ENCODE measurements around the gene C2CD4C. TPM values are rescaled to one million over a fixed set of nuclear protein-coding genes. Genes with fewer than 3 reads are reported as not detected.
"Not testable (repeated sequence)": the region's sequence is repeated elsewhere in the genome, so short reads cannot be mapped to it uniquely, and the experiment has no call there.

Gene C2CD4C
- total RNA-seq, result 2.7 TPM
- long read RNA-seq, partial matches to known transcripts, result 9 of 12 reads
- long read RNA-seq, other reads (novel, unspliced or antisense), result 1 of 12 reads

- peak; percentile 64 for DNase-seq (ENCODE audit: low spot score)
- intact Hi-C loops (cut with DNase I), result no loop called here
Observed at GRCh38 chr19:408902-409515, at the start of gene C2CD4C. Gene C2CD4C (minus strand): TSS chr19:409147. CDS start chr19:408361, 786 bp downstream.

GRCh38 chr19:458091-459042 is 49.4 kb upstream of the C2CD4C start:
- DNase-seq (ENCODE audit: low spot score), result no peak
- intact Hi-C loops (cut with DNase I), result no loop called here

GRCh38 chr19:457636-458035 is 48.7 kb upstream of the C2CD4C start:
- DNase-seq (ENCODE audit: low spot score), result no peak
- intact Hi-C loops (cut with DNase I), result no loop called here

- DNase-seq (ENCODE audit: low spot score), result no peak
- intact Hi-C loops (cut with DNase I), result no loop called here
Observed at GRCh38 chr19:456547-457110, 47.7 kb upstream of the C2CD4C start.

- intact Hi-C loops (cut with DNase I), result no loop called here
- no peak for DNase-seq (ENCODE audit: low spot score)
Observed at GRCh38 chr19:455851-456546, 47.1 kb upstream of the C2CD4C start.

GRCh38 chr19:455031-455705 is 46.2 kb upstream of the C2CD4C start:
- no peak for DNase-seq (ENCODE audit: low spot score)
- intact Hi-C loops (cut with DNase I), result no loop called here

GRCh38 chr19:453606-454005 is 44.7 kb upstream of the C2CD4C start:
- no peak for DNase-seq (ENCODE audit: low spot score)

GRCh38 chr19:452829-453228 is 43.9 kb upstream of the C2CD4C start:
- intact Hi-C loops (cut with DNase I), result no loop called here
- no peak for DNase-seq (ENCODE audit: low spot score)

More at GRCh38 chr19:453606-454005, 44.7 kb upstream of the C2CD4C start:
- intact Hi-C loops (cut with DNase I), result no loop called here

- intact Hi-C loops (cut with DNase I); DNase-seq (ENCODE audit: low spot score): not testable (repeated sequence)
Observed at GRCh38 chr19:450912-451481, 42.0 kb upstream of the C2CD4C start.

GRCh38 chr19:449916-450315 is 41.0 kb upstream of the C2CD4C start:
- intact Hi-C loops (cut with DNase I), result no loop called here
- DNase-seq (ENCODE audit: low spot score), result no peak

- intact Hi-C loops (cut with DNase I), result no loop called here
- no peak for DNase-seq (ENCODE audit: low spot score)
Observed at GRCh38 chr19:447816-448560, 39.0 kb upstream of the C2CD4C start.

- no peak for DNase-seq (ENCODE audit: low spot score)
- intact Hi-C loops (cut with DNase I), result no loop called here
Observed at GRCh38 chr19:447064-447426, 38.1 kb upstream of the C2CD4C start.

- intact Hi-C loops (cut with DNase I), result no loop called here
- no peak for DNase-seq (ENCODE audit: low spot score)
Observed at GRCh38 chr19:444677-445210, 35.8 kb upstream of the C2CD4C start.

GRCh38 chr19:443005-443404 is 34.1 kb upstream of the C2CD4C start:
- intact Hi-C loops (cut with DNase I), result no loop called here
- no peak for DNase-seq (ENCODE audit: low spot score)

GRCh38 chr19:442085-442484 is 33.1 kb upstream of the C2CD4C start:
- no peak for DNase-seq (ENCODE audit: low spot score)
- intact Hi-C loops (cut with DNase I), result no loop called here

- no peak for DNase-seq (ENCODE audit: low spot score)
- intact Hi-C loops (cut with DNase I), result no loop called here
Observed at GRCh38 chr19:441213-441836, 32.4 kb upstream of the C2CD4C start.

GRCh38 chr19:440391-441212 is 31.7 kb upstream of the C2CD4C start:
- intact Hi-C loops (cut with DNase I), result no loop called here
- no peak for DNase-seq (ENCODE audit: low spot score)

Measured in cardiac septum (tissue), 1 donor.